ENCODE results near the gene BLOC1S6. TPM values are rescaled to one million over a fixed set of nuclear protein-coding genes. Genes with fewer than 3 reads are reported as not detected.

Gene BLOC1S6
- total and polyA plus RNA-seq, 4 donors, result 13.3 to 37.0 (median 21.5) TPM

GRCh38 chr15:45551676-45552075, 35.5 kb upstream of the BLOC1S6 start:
- Histone ChIP-seq H3K27ac (ENCODE audit: low read depth in 1 of 2, low read length in 2 of 2) (no peak overlapping the region), H3K27me3 (ENCODE audit: control insufficient read depth in 4 of 4, insufficient read depth in 4 of 4, low read length in 3 of 4) (no peaks in the 10 kb centered on the region), H3K4me3 (ENCODE audit: low read depth in 1 of 3, low read length in 3 of 3) (no peak overlapping the region), H3K4me1 (ENCODE audit: control insufficient read depth in 4 of 4, insufficient read depth in 4 of 4, low read length in 3 of 4) (no peaks in the 10 kb centered on the region), H3K9me3 (ENCODE audit: control insufficient read depth in 4 of 4, low read length in 3 of 4) (no peaks in the 10 kb centered on the region), H3K9ac (ENCODE audit: low read depth in 1 of 2, low read length in 2 of 2) (no peak overlapping the region), H3K36me3 (ENCODE audit: control insufficient read depth in 4 of 4, insufficient read depth in 3 of 4, low read depth in 1 of 4, low read length in 3 of 4) (no peaks in the 10 kb centered on the region)
- WGBS, result 70% methylated on average over 3 of the region's 3 CpGs
- TF ChIP-seq TAF1 (conservative IDR thresholded peaks at IDR 0.05), result no peak
- TF ChIP-seq CTCF (IDR thresholded peaks at IDR 0.05; ENCODE audit: low read depth, low read length, missing input control), result no peak
- no peak for TF ChIP-seq YY1 (IDR thresholded peaks at IDR 0.05)
- TF ChIP-seq REST (IDR thresholded peaks at IDR 0.05), result no peak
- TF ChIP-seq ZBTB33 (IDR thresholded peaks at IDR 0.05), result no peak
- no peak for DNase-seq (ENCODE audit: low spot score)

DNA sequence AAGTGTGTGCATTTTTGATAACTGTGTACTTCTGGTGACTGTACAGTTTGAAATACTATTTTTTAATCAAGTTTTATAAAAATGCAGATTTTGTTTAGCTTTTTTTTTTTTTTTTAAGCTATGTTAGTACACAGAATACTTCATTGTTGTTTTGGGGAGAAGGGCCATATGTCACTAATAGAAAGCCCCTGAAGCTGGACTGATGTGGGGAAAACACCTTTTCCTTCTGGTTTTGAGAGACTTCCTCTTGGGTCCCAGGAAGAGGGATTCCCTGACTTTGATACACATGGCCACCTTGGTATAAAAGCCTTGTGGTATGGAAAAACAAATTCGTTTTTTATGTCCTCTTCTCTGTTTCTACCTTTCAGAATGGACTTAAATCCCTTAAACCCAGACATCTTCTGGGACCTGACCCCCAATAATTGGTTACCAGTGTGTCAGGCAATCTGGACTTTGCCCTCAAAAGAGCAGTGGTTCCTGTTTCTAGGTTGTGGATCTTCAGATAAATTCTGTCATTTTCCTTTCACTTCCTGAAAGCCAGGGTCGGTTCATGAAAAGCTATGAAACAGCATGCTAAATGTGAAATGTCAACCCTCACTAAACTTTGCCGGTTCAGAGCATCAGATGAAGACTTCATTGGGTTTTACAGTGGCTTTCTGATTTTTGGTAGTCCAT, 31.1 kb upstream of the BLOC1S6 start:
- H3K36me3 ChIP-seq (ENCODE audit: control insufficient read depth in 4 of 4, insufficient read depth in 3 of 4, low read depth in 1 of 4, low read length in 3 of 4), result no peaks in the 10 kb centered on the region
- peaks cover 0 to 2% (median 0%) of the 10 kb centered on the region in 4 donors for H3K27me3 ChIP-seq (ENCODE audit: control insufficient read depth in 4 of 4, insufficient read depth in 4 of 4, low read length in 3 of 4)
- H3K27ac ChIP-seq (ENCODE audit: low read depth in 1 of 2, low read length in 2 of 2), result no peak overlapping the region
- no peaks in the 10 kb centered on the region for H3K9me3 ChIP-seq (ENCODE audit: control insufficient read depth in 4 of 4, low read length in 3 of 4)
- H3K4me1 ChIP-seq (ENCODE audit: control insufficient read depth in 4 of 4, insufficient read depth in 4 of 4, low read length in 3 of 4), result no peaks in the 10 kb centered on the region
- no peak overlapping the region for H3K4me3 ChIP-seq (ENCODE audit: low read depth in 1 of 3, low read length in 3 of 3)
- no peak for DNase-seq (ENCODE audit: low spot score)
- TF ChIP-seq EGR1 (IDR thresholded peaks at IDR 0.05; ENCODE audit: low read depth in 2 of 2), result no peak
- peak in 1 of 2 donors; percentile 45 for TF ChIP-seq HNF4A (conservative IDR thresholded peaks at IDR 0.05)
- H3K9ac ChIP-seq (ENCODE audit: low read depth in 1 of 2, low read length in 2 of 2), result no peak overlapping the region
- WGBS, result 35% methylated on average over 3 of the region's 3 CpGs

DNA sequence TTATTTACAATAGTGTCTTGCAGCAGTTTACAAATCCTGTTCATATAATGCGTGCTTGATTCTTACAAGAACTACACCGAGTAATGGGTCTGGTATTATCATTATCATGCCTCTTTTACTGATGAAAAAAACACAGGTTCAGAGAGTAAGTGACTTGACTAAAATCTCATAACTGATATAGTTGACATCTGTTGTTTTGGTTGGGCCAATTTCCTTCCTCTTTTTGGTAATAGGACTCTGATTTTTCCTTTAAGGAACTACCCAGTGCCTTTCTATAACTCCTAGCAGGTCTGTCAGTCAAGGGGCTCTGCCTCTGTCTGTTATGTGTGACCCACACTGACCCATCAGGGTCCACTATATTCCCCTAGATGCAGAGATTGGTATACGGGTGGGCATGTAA, 14.6 kb upstream of the BLOC1S6 start:
- 80% methylated on average over 3 of the region's 3 CpGs for WGBS
- H3K9ac ChIP-seq (ENCODE audit: low read depth in 1 of 2, low read length in 2 of 2), result no peak overlapping the region

More for the DNA sequence above, 14.6 kb upstream of the BLOC1S6 start:
- Histone ChIP-seq H3K4me1 (ENCODE audit: control insufficient read depth in 4 of 4, insufficient read depth in 4 of 4, low read length in 3 of 4) (no peaks in the 10 kb centered on the region), H3K27ac (ENCODE audit: low read depth in 1 of 2, low read length in 2 of 2) (no peak overlapping the region), H3K36me3 (ENCODE audit: control insufficient read depth in 4 of 4, insufficient read depth in 3 of 4, low read depth in 1 of 4, low read length in 3 of 4) (no peaks in the 10 kb centered on the region), H3K27me3 (ENCODE audit: control insufficient read depth in 4 of 4, insufficient read depth in 4 of 4, low read length in 3 of 4) (peaks cover 0 to 7% (median 0%) of the 10 kb centered on the region in 4 donors), H3K4me3 (ENCODE audit: low read depth in 1 of 3, low read length in 3 of 3) (no peak overlapping the region), H3K9me3 (ENCODE audit: control insufficient read depth in 4 of 4, low read length in 3 of 4) (peaks cover 0 to 3% (median 0%) of the 10 kb centered on the region in 4 donors)
- TF ChIP-seq RAD21 (IDR thresholded peaks at IDR 0.05) (no peak), ZBTB33 (IDR thresholded peaks at IDR 0.05) (no peak)
- no peak for DNase-seq (ENCODE audit: low spot score)
